IMR-90 (cell line): ENCODE results near the gene SLBP. TPM values are rescaled to one million over a fixed set of nuclear protein-coding genes. Genes with fewer than 3 reads are reported as not detected.

Experiments
- ATAC-seq: fragments of 200-7000 bp; cut with Tn5 transposase; 2 replicates; pipeline ENCODE4 v1.9.1; 2020; ENCODE audit warnings: low read depth, mild to moderate bottlenecking, moderate library complexity
- BruUV-seq: library from RNA; stranded (reverse); fragments of 400-500 nt; replicated peaks from 2 replicates; lab custom pipeline; 2021; lab: Mats Ljungman, UMichigan
- CTCF ChIA-PET: fragments of 300-600 bp; formaldehyde crosslinking; extraction: SDS; loops from one replicate; lab custom pipeline; 2021; ENCODE audit warnings: antibody characterized with exemption; lab: Yijun Ruan, JAX
- POLR2A ChIA-PET: fragments of 300-600 bp; sonication (Branson Sonifier 250); formaldehyde crosslinking; loops from one replicate; lab custom pipeline; 2022; ENCODE audit warnings: antibody characterized with exemption; ENCODE audit not compliant: unreplicated experiment; lab: Charles Lee
- DNase-seq: peaks from one replicate; pipeline ENCODE4 v3.0.0; 2013
- H2AFZ ChIP-seq: replicated peaks from 2 replicates; pipeline ENCODE3; 2013; ENCODE audit warnings: low read length, mild to moderate bottlenecking; ENCODE audit not compliant: poor library complexity
- H2AK5ac ChIP-seq: 2 replicates; pipeline ENCODE4 v1.6.1; 2013; ENCODE audit warnings: low read depth, low read length, inconsistent platforms
- H2AK9ac ChIP-seq: replicated peaks from 2 replicates; pipeline ENCODE3; 2013; ENCODE audit warnings: mild to moderate bottlenecking, low read depth, low read length, moderate library complexity; ENCODE audit not compliant: poor library complexity
- H2BK120ac ChIP-seq: 2 replicates; pipeline ENCODE4 v1.6.1; 2013; ENCODE audit warnings: low read depth, low read length, inconsistent platforms
- H2BK15ac ChIP-seq: 3 replicates; pipeline ENCODE4 v1.6.1; 2013; ENCODE audit warnings: low read depth, low read length, inconsistent platforms
- H2BK20ac ChIP-seq: 2 replicates; pipeline ENCODE4 v1.6.1; 2013; ENCODE audit warnings: low read depth, mild to moderate bottlenecking, inconsistent platforms, low read length, moderate library complexity
- H2BK5ac ChIP-seq: 2 replicates; pipeline ENCODE4 v1.6.1; 2013; ENCODE audit warnings: mild to moderate bottlenecking, low read depth, low read length, inconsistent platforms; ENCODE audit not compliant: poor library complexity, severe bottlenecking
- H3K14ac ChIP-seq: replicated peaks from 2 replicates; pipeline ENCODE4 v1.6.1; 2013; ENCODE audit warnings: low read depth, low read length, inconsistent platforms
- H3K18ac ChIP-seq: 2 replicates; pipeline ENCODE4 v1.6.1; 2013; ENCODE audit warnings: low read depth, low read length, control low read depth
- H3K23ac ChIP-seq: 2 replicates; pipeline ENCODE4 v1.6.1; 2013; ENCODE audit warnings: low read depth, low read length, inconsistent platforms
- H3K27ac ChIP-seq: 2 replicates; pipeline ENCODE4 v1.5.1; 2013; ENCODE audit warnings: mild to moderate bottlenecking, control low read depth, low read length; ENCODE audit not compliant: insufficient read depth
- H3K27me3 ChIP-seq: 2 replicates; pipeline ENCODE4 v1.6.1; 2013; ENCODE audit warnings: low read length; ENCODE audit not compliant: control insufficient read depth, insufficient read depth
- H3K36me3 ChIP-seq: 2 replicates; pipeline ENCODE4 v1.6.1; 2013; ENCODE audit warnings: low read length, mixed read lengths; ENCODE audit not compliant: control insufficient read depth, insufficient read depth
- H3K4ac ChIP-seq: 2 replicates; pipeline ENCODE4 v1.6.1; 2013; ENCODE audit warnings: low read depth, low read length, inconsistent platforms
- H3K4me1 ChIP-seq: 2 replicates; pipeline ENCODE4 v1.6.1; 2013; ENCODE audit warnings: low read length, mixed read lengths; ENCODE audit not compliant: control insufficient read depth, insufficient read depth
- H3K4me2 ChIP-seq: 2 replicates; pipeline ENCODE4 v1.6.1; 2013; ENCODE audit warnings: low read depth, mild to moderate bottlenecking, control low read depth, low read length, moderate library complexity
- H3K4me3 ChIP-seq: 2 replicates; pipeline ENCODE4 v1.5.1; 2013; ENCODE audit warnings: low read depth, mild to moderate bottlenecking, control low read depth, low read length, moderate library complexity; ENCODE audit not compliant: insufficient read depth
- H3K56ac ChIP-seq: 2 replicates; pipeline ENCODE4 v1.6.1; 2013; ENCODE audit warnings: low read length, inconsistent platforms; ENCODE audit not compliant: insufficient read depth; ENCODE audit errors: extremely low read depth
- H3K79me1 ChIP-seq, 2 experiments: 2 replicates each; pipeline ENCODE4 v1.6.1; 2013; ENCODE audit warnings: low read length in 2 of 2, inconsistent platforms in 1 of 2, low read depth in 1 of 2
- H3K9ac ChIP-seq: 2 replicates; pipeline ENCODE4 v1.6.1; 2013; ENCODE audit warnings: low read depth, low read length, control low read depth
- H3K9me1 ChIP-seq: 2 replicates; pipeline ENCODE4 v1.6.1; 2013; ENCODE audit warnings: low read length, inconsistent platforms; ENCODE audit not compliant: insufficient read depth
- H3K9me3 ChIP-seq: 2 replicates; pipeline ENCODE4 v1.6.1; 2013; ENCODE audit warnings: low read length; ENCODE audit not compliant: control insufficient read depth, insufficient read depth
- H4K20me1 ChIP-seq: 2 replicates; pipeline ENCODE4 v1.6.1; 2013; ENCODE audit warnings: low read length, inconsistent platforms; ENCODE audit not compliant: insufficient read depth
- H4K5ac ChIP-seq: 2 replicates; pipeline ENCODE4 v1.6.1; 2013; ENCODE audit warnings: mild to moderate bottlenecking, low read depth, low read length, control low read depth
- H4K8ac ChIP-seq, 2 experiments: 2 replicates each; pipeline ENCODE4 v1.6.1; 2013; ENCODE audit warnings: low read depth in 2 of 2, low read length in 2 of 2, control low read depth in 1 of 2, inconsistent platforms in 1 of 2
- H4K91ac ChIP-seq: 2 replicates; pipeline ENCODE4 v1.6.1; 2013; ENCODE audit warnings: low read depth, low read length, inconsistent platforms; ENCODE audit not compliant: insufficient read depth
- BHLHE40 ChIP-seq: fragments of 150-350 bp; IDR thresholded peaks from 2 replicates; pipeline ENCODE4 v1.6.1; 2016; ENCODE audit warnings: mild to moderate bottlenecking, low read depth, low read length
- CHD1 ChIP-seq: IDR thresholded peaks from 2 replicates; pipeline ENCODE4 v1.6.1; 2012; ENCODE audit warnings: low read depth, low read length, improper control_type of control experiment
- MAFK ChIP-seq: IDR thresholded peaks from 2 replicates; pipeline ENCODE4 v1.6.1; 2012; ENCODE audit warnings: low read depth, low read length, improper control_type of control experiment
- MAZ ChIP-seq: IDR thresholded peaks from 2 replicates; pipeline ENCODE4 v1.6.1; 2012; ENCODE audit warnings: low read depth, mild to moderate bottlenecking, low read length, improper control_type of control experiment, moderate library complexity, borderline replicate concordance
- MXI1 ChIP-seq: IDR thresholded peaks from 2 replicates; pipeline ENCODE4 v1.6.1; 2012; ENCODE audit warnings: low read depth, mild to moderate bottlenecking, low read length, moderate library complexity, borderline replicate concordance
- NFE2L2 ChIP-seq: fragments of 150-350 bp; IDR thresholded peaks from 2 replicates; pipeline ENCODE4 v1.6.1; 2016; ENCODE audit warnings: low read depth, mild to moderate bottlenecking, low read length
- POLR2A ChIP-seq: IDR thresholded peaks from 2 replicates; pipeline ENCODE4 v1.6.1; 2012; ENCODE audit warnings: mild to moderate bottlenecking, low read depth, low read length
- RCOR1 ChIP-seq: IDR thresholded peaks from 2 replicates; pipeline ENCODE4 v1.6.1; 2012; ENCODE audit warnings: mild to moderate bottlenecking, low read length, improper control_type of control experiment; ENCODE audit not compliant: insufficient replicate concordance
- WGBS, 2 experiments: methylation state at CpG; one replicate each; pipeline versions ENCODE4 v1.1.5 to v1.1.7; 2013; ENCODE audit warnings: missing lambda C conversion rate in 2 of 2; ENCODE audit not compliant: insufficient read length in 1 of 2; ENCODE audit errors: extremely low coverage in 2 of 2; 5-methylcytosine and 5-hydroxymethylcytosine counted together
- dilution Hi-C: fragments of 300-500 bp; cut with HindIII; formaldehyde crosslinking; loops from one replicate; pipeline ENCODE4 v1.14.3; 2018; ENCODE audit warnings: low sequenced_read_pairs; ENCODE audit not compliant: unreplicated experiment
- in situ Hi-C: fragments of 300-500 bp; cut with MboI; formaldehyde crosslinking; loops from 3 replicates; pipeline ENCODE4 v1.14.3; 2019; ENCODE audit warnings: low sequenced_read_pairs, inconsistent platforms, mixed read lengths
- intact Hi-C: fragments of 100-400 bp; cut with micrococcal nuclease; formaldehyde crosslinking; loops from 2 replicates; pipeline ENCODE4 v1.10.0; 2022
- polyA plus RNA-seq, 3 experiments: library from polyadenylated mRNA; depleted of rRNA; stranded (reverse); fragments of >200 nt; gene quantifications; 2 replicates each; pipeline ENCODE4 v1.2.3, GENCODE V29; 2012; ENCODE audit warnings: low replicate concordance in 1 of 3
- total RNA-seq: library from RNA; depleted of rRNA; stranded (reverse); fragments of >200 nt; gene quantifications from 2 replicates; pipeline ENCODE4 v1.2.3, GENCODE V29; 2012
- TF ChIP-seq, protein P1 (sequence below): fragments of 150-350 bp; IDR thresholded peaks from 2 replicates; pipeline ENCODE4 v1.6.1; 2016; ENCODE audit warnings: low read depth, mild to moderate bottlenecking, low read length, moderate library complexity, borderline replicate concordance
- TF ChIP-seq, protein P2 (sequence below): conservative IDR thresholded peaks from 2 replicates; pipeline ENCODE4 v1.5.1; 2012; ENCODE audit warnings: mild to moderate bottlenecking, low read depth, low read length, improper control_type of control experiment
- TF ChIP-seq, protein P3 (sequence below): fragments of 150-350 bp; IDR thresholded peaks from 2 replicates; pipeline ENCODE4 v1.6.1; 2017; ENCODE audit warnings: mild to moderate bottlenecking, antibody characterized with exemption, low read length, low read depth

Gene SLBP
- total and polyA plus RNA-seq, 2 of the 4 experiments (the other 2 are of a cell fraction) = 64.9 to 66.1 TPM

DNA sequence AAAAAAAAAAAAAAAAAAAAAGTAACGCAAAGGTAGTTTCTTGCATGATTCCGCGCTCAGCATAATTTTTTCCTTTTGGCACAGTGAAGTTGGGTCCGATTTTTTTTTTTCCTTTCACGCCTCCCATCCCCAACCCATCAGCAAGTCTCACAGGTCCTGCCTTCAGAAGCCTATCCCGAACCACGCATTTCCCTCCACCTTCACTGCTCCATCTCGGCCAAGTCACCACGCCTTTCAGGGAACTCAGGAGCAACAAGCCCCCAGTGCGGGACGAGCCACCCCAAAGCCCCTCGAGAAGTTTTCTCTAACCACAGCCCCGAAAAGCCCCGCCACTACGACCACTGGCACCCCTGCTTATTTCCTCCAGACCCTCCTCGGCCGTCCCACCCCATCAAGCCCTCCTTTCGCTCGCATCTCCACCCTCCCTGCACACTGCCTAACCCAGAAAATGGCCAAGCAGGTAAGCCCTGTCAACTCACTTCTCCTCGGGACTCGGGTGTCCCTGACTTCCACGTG lies 1.0 kb downstream of the SLBP start (continued):
- TF ChIP-seq MAZ = no peak
- TF ChIP-seq MAFK = no peak
- no peak for TF ChIP-seq BHLHE40
- TF ChIP-seq RCOR1 = no peak

DNA sequence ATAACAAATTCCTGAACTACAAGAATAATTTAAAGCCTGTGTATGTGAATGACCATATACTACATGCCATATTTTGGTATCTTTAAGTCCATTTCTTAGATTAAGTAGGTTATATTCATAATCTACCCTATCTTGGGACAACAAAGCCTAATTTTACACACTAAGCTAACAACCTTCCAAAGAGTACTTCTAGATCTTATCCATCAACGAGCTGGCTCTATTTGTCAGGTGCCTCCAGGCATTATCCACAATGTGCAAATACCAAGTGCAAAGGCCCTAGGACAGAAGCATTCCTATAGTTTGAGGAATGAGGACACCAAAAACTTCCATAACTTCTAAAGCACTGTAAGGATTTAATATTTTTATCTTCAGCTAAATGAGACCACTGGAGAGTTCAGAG lies 3.5 kb downstream of the SLBP start:
- no peak for ATAC-seq
- POLR2A ChIA-PET = no interaction called here
- dilution Hi-C loops = no loop called here

More for the DNA sequence above, 3.5 kb downstream of the SLBP start:
- H3K18ac ChIP-seq = no peak overlapping the region
- H3K4me2 ChIP-seq = no peak overlapping the region
- no peaks in the 10 kb centered on the region for H3K27me3 ChIP-seq
- H3K4me1 ChIP-seq = peaks cover 11% of the 10 kb centered on the region
- no peak overlapping the region for H3K56ac ChIP-seq
- BruUV-seq = no TSS peak
- no peak overlapping the region for H3K4me3 ChIP-seq
- H3K27ac ChIP-seq = no peak overlapping the region
- H3K14ac ChIP-seq = no peak overlapping the region
- H3K23ac ChIP-seq = peak overlapping the region; percentile 45; the same call in 1 of the 2 replicates
- H4K5ac ChIP-seq = no peak overlapping the region
- no peak overlapping the region for H3K9ac ChIP-seq
- H3K9me1 ChIP-seq = peaks cover 13% of the 10 kb centered on the region; the same call in 1 of the 2 replicates
- no peak overlapping the region for H2AFZ ChIP-seq
- no peak for DNase-seq
- intact Hi-C loops = no loop called here
- H4K91ac ChIP-seq = no peak overlapping the region
- H2BK120ac ChIP-seq = no peak overlapping the region
- peaks cover 22 to 71% of the 10 kb centered on the region in 2 experiments for H3K79me1 ChIP-seq
- no peak overlapping the region for H2AK5ac ChIP-seq
- H2AK9ac ChIP-seq = no peak overlapping the region
- CTCF ChIA-PET = interaction anchor here (1.3 to 1.4 kb wide), 2 partner anchors 9 to 15 kb away, joined by 4 to 6 read pairs; no protein-coding TSS in a partner anchor
- no CpG with 5 or more reads among the region's 1 CpG for WGBS, 2 experiments
- TF ChIP-seq, protein P1, sequence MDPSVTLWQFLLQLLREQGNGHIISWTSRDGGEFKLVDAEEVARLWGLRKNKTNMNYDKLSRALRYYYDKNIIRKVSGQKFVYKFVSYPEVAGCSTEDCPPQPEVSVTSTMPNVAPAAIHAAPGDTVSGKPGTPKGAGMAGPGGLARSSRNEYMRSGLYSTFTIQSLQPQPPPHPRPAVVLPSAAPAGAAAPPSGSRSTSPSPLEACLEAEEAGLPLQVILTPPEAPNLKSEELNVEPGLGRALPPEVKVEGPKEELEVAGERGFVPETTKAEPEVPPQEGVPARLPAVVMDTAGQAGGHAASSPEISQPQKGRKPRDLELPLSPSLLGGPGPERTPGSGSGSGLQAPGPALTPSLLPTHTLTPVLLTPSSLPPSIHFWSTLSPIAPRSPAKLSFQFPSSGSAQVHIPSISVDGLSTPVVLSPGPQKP = no peak
- no peak for TF ChIP-seq MXI1
- TF ChIP-seq CHD1 = no peak
- TF ChIP-seq NFE2L2 = no peak
- TF ChIP-seq, protein P2, sequence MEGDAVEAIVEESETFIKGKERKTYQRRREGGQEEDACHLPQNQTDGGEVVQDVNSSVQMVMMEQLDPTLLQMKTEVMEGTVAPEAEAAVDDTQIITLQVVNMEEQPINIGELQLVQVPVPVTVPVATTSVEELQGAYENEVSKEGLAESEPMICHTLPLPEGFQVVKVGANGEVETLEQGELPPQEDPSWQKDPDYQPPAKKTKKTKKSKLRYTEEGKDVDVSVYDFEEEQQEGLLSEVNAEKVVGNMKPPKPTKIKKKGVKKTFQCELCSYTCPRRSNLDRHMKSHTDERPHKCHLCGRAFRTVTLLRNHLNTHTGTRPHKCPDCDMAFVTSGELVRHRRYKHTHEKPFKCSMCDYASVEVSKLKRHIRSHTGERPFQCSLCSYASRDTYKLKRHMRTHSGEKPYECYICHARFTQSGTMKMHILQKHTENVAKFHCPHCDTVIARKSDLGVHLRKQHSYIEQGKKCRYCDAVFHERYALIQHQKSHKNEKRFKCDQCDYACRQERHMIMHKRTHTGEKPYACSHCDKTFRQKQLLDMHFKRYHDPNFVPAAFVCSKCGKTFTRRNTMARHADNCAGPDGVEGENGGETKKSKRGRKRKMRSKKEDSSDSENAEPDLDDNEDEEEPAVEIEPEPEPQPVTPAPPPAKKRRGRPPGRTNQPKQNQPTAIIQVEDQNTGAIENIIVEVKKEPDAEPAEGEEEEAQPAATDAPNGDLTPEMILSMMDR = no peak
- no peak for TF ChIP-seq POLR2A
- no peak for TF ChIP-seq BHLHE40
- TF ChIP-seq, protein P3, sequence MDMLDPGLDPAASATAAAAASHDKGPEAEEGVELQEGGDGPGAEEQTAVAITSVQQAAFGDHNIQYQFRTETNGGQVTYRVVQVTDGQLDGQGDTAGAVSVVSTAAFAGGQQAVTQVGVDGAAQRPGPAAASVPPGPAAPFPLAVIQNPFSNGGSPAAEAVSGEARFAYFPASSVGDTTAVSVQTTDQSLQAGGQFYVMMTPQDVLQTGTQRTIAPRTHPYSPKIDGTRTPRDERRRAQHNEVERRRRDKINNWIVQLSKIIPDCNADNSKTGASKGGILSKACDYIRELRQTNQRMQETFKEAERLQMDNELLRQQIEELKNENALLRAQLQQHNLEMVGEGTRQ = no peak
- H2BK15ac ChIP-seq = no peak overlapping the region
- H3K4ac ChIP-seq = no peak overlapping the region
- H3K36me3 ChIP-seq = peaks cover 15% of the 10 kb centered on the region
- H4K8ac ChIP-seq = no peak overlapping the region
- H4K20me1 ChIP-seq = peaks cover 63% of the 10 kb centered on the region
- no peak overlapping the region for H2BK20ac ChIP-seq
- no peaks in the 10 kb centered on the region for H3K9me3 ChIP-seq
- in situ Hi-C loops = no loop called here
- no peak overlapping the region for H2BK5ac ChIP-seq
